HEK293 (cell line): ENCODE data around the gene UST.

Source experiments
- CTCF ChIA-PET: fragments of 350-600 bp; formaldehyde crosslinking; extraction: SDS; loops from one replicate; lab custom pipeline; 2021; ENCODE audit warnings: antibody characterized with exemption; lab: Yijun Ruan, JAX
- POLR2A ChIA-PET: fragments of 300-600 bp; formaldehyde crosslinking; extraction: SDS; loops from one replicate; lab custom pipeline; 2020; ENCODE audit warnings: antibody characterized with exemption, inconsistent platforms; lab: Yijun Ruan, JAX
- H3K27ac ChIP-seq: fragments of 200-500 bp; sonication (Bioruptor generic); 2 replicates; pipeline ENCODE4 v1.5.1; 2014; ENCODE audit warnings: low read depth, low read length, control low read depth, inconsistent platforms; ENCODE audit errors: extremely low read depth
- H3K36me3 ChIP-seq, 2 experiments: fragments of 200-500 bp in 1 of 2; sonication (Bioruptor generic) in 1 of 2; 1 replicate in 1 of 2; 2 replicates in 1 of 2; pipeline ENCODE4 v1.5.1; 2014 to 2017; ENCODE audit warnings: inconsistent platforms in 2 of 2, low read length in 2 of 2; ENCODE audit not compliant: control insufficient read depth in 2 of 2, insufficient read depth in 1 of 2
- H3K4me1 ChIP-seq: fragments of 200-500 bp; sonication (Bioruptor generic); 2 replicates; pipeline ENCODE4 v1.5.1; 2014; ENCODE audit warnings: mild to moderate bottlenecking, low read length, inconsistent platforms; ENCODE audit not compliant: control insufficient read depth, insufficient read depth
- H3K4me3 ChIP-seq: 2 replicates; pipeline ENCODE4 v1.5.1; 2011; ENCODE audit warnings: low read depth, mild to moderate bottlenecking, control low read depth, low read length, moderate library complexity
- H3K9me3 ChIP-seq: fragments of 200-500 bp; sonication (Bioruptor generic); 2 replicates; pipeline ENCODE4 v1.5.1; 2014; ENCODE audit warnings: low read depth, low read length, inconsistent platforms; ENCODE audit not compliant: control insufficient read depth, insufficient read depth
- CTCF ChIP-seq: fragments of 450-650 bp; formaldehyde crosslinking; IDR thresholded peaks from 2 replicates; pipeline ENCODE4 v1.5.1; 2016; ENCODE audit warnings: missing biosample characterization, missing genetic modification characterization
- HOXD13 ChIP-seq: sonication (generic); formaldehyde crosslinking; IDR thresholded peaks from 2 replicates; pipeline ENCODE4 v1.8.0; 2022; ENCODE audit warnings: missing genetic modification reagents, borderline replicate concordance
- PRDM6 ChIP-seq: fragments of 450-650 bp; formaldehyde crosslinking; IDR thresholded peaks from 2 replicates; pipeline ENCODE4 v1.5.1; 2017; ENCODE audit warnings: missing biosample characterization, missing genetic modification characterization
- RBAK ChIP-seq: fragments of 450-650 bp; formaldehyde crosslinking; IDR thresholded peaks from 2 replicates; pipeline ENCODE4 v1.5.1; 2016; ENCODE audit warnings: missing biosample characterization, missing genetic modification characterization
- WT1 ChIP-seq: fragments of 450-650 bp; formaldehyde crosslinking; IDR thresholded peaks from 2 replicates; pipeline ENCODE4 v1.5.1; 2016; ENCODE audit warnings: missing biosample characterization, missing genetic modification characterization
- ZBTB21 ChIP-seq: fragments of 450-650 bp; formaldehyde crosslinking; IDR thresholded peaks from 2 replicates; pipeline ENCODE4 v1.5.1; 2017; ENCODE audit warnings: missing biosample characterization, missing genetic modification characterization
- ZFHX2 ChIP-seq: fragments of 450-650 bp; formaldehyde crosslinking; conservative IDR thresholded peaks from 2 replicates; pipeline ENCODE4 v1.5.1; 2016; ENCODE audit warnings: missing biosample characterization, missing genetic modification characterization
- ZFP41 ChIP-seq: fragments of 450-650 bp; formaldehyde crosslinking; IDR thresholded peaks from 2 replicates; pipeline ENCODE4 v1.5.1; 2016; ENCODE audit warnings: missing biosample characterization, missing genetic modification characterization, borderline replicate concordance
- ZNF114 ChIP-seq: fragments of 450-650 bp; formaldehyde crosslinking; IDR thresholded peaks from 2 replicates; pipeline ENCODE4 v1.5.0; 2017; ENCODE audit warnings: missing biosample characterization, missing genetic modification characterization
- ZNF169 ChIP-seq: fragments of 450-650 bp; formaldehyde crosslinking; IDR thresholded peaks from 2 replicates; pipeline ENCODE4 v1.5.1; 2016; ENCODE audit warnings: missing biosample characterization, missing genetic modification characterization
- ZNF174 ChIP-seq: fragments of 450-650 bp; formaldehyde crosslinking; IDR thresholded peaks from 2 replicates; pipeline ENCODE4 v1.5.0; 2017; ENCODE audit warnings: missing biosample characterization, mild to moderate bottlenecking, missing genetic modification characterization
- ZNF19 ChIP-seq: fragments of 450-650 bp; formaldehyde crosslinking; IDR thresholded peaks from 2 replicates; pipeline ENCODE4; 2016; ENCODE audit warnings: missing biosample characterization, missing genetic modification characterization, low read depth
- ZNF211 ChIP-seq: fragments of 450-650 bp; formaldehyde crosslinking; IDR thresholded peaks from 2 replicates; pipeline ENCODE4 v1.5.1; 2016; ENCODE audit warnings: low read depth, missing biosample characterization, missing genetic modification characterization
- ZNF530 ChIP-seq: fragments of 450-650 bp; formaldehyde crosslinking; IDR thresholded peaks from 2 replicates; pipeline ENCODE4 v1.5.1; 2016; ENCODE audit warnings: low read depth, missing biosample characterization, missing genetic modification characterization
- ZNF544 ChIP-seq: fragments of 450-650 bp; formaldehyde crosslinking; IDR thresholded peaks from 2 replicates; pipeline ENCODE4 v1.5.0; 2017; ENCODE audit warnings: missing biosample characterization, missing genetic modification characterization
- ZNF623 ChIP-seq: fragments of 450-650 bp; formaldehyde crosslinking; IDR thresholded peaks from 2 replicates; pipeline ENCODE4 v1.5.1; 2016; ENCODE audit warnings: missing biosample characterization, missing genetic modification characterization
- ZNF645 ChIP-seq: fragments of 450-650 bp; formaldehyde crosslinking; IDR thresholded peaks from 2 replicates; pipeline ENCODE4; 2016; ENCODE audit warnings: missing biosample characterization, missing genetic modification characterization
- ZNF704 ChIP-seq: fragments of 450-650 bp; formaldehyde crosslinking; IDR thresholded peaks from 2 replicates; pipeline ENCODE4 v1.5.1; 2016; ENCODE audit warnings: missing biosample characterization, missing genetic modification characterization
- ZNF707 ChIP-seq: fragments of 450-650 bp; formaldehyde crosslinking; IDR thresholded peaks from 2 replicates; pipeline ENCODE4 v1.5.1; 2016; ENCODE audit warnings: missing biosample characterization, missing genetic modification characterization
- TF ChIP-seq, protein P1 (sequence below): fragments of 450-650 bp; formaldehyde crosslinking; IDR thresholded peaks from 2 replicates; pipeline ENCODE4 v1.5.1; 2016; ENCODE audit warnings: missing biosample characterization, missing genetic modification characterization
- TF ChIP-seq, protein P2 (sequence below): fragments of 450-650 bp; IDR thresholded peaks from 2 replicates; pipeline ENCODE4 v1.5.1; 2018; ENCODE audit warnings: missing biosample characterization, missing genetic modification characterization
- TF ChIP-seq, protein P3 (sequence below): fragments of 450-650 bp; formaldehyde crosslinking; IDR thresholded peaks from 2 replicates; pipeline ENCODE4 v1.5.1; 2016; ENCODE audit warnings: missing biosample characterization, missing genetic modification characterization

UST gene

GRCh38 chr6:148997865-148998264 is 251.0 kb downstream of the UST start:
- CTCF ChIA-PET, result interaction anchor here (0.6 to 2.3 kb wide), 4 partner anchors 28 to 438 kb away, joined by 3 to 11 read pairs (median 7); no protein-coding TSS in a partner anchor
- TF ChIP-seq ZFHX2 (tag by site-specific recombination), result no peak
- no peak for TF ChIP-seq ZNF530 (tag by site-specific recombination)
- TF ChIP-seq PRDM6 (tag by site-specific recombination), result no peak
- TF ChIP-seq ZFP41, result no peak
- no peak for TF ChIP-seq ZNF645 (tag by site-specific recombination)
- TF ChIP-seq, protein P1, sequence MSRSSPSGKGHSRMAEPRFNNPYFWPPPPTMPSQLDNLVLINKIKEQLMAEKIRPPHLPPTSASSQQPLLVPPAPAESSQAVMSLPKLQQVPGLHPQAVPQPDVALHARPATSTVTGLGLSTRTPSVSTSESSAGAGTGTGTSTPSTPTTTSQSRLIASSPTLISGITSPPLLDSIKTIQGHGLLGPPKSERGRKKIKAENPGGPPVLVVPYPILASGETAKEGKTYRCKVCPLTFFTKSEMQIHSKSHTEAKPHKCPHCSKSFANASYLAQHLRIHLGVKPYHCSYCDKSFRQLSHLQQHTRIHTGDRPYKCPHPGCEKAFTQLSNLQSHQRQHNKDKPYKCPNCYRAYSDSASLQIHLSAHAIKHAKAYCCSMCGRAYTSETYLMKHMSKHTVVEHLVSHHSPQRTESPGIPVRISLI (tag by site-specific recombination), result no peak
- no peak for TF ChIP-seq RBAK
- TF ChIP-seq ZNF211 (tag by site-specific recombination), result no peak

DNA sequence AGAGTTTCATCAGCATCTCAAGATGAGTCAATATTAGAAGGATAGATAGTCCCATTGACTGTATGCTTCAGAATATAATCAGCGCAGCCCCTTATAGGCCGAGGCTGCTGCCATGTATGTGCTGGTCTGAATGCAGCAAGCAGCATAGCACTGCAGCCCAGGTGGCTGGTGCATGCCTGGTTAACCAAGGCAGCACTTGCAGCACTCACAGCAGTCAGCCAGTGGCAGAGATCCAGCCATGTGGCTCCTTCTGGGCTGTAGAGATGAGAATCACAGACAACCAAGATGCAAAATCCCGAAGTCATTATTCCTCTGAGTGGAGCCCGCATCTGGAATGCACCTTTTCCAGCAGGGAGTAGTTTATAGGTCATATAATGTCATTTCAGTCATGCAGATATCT is 251.9 kb downstream of the UST start:
- CTCF ChIA-PET, result interaction anchor here (1.9 to 2.3 kb wide), 2 partner anchors 27 to 30 kb away, joined by 10 to 11 read pairs; no protein-coding TSS in a partner anchor
- no peaks in the 10 kb centered on the region; a peak in 1 of 3 replicates for H3K36me3 ChIP-seq
- POLR2A ChIA-PET, result no interaction called here
- 0 out of 2 replicates have a peak, but pooled peaks cover 2% of the 10 kb centered on the region for H3K4me1 ChIP-seq
- H3K9me3 ChIP-seq, result no peaks in the 10 kb centered on the region
- no peak overlapping the region for H3K4me3 ChIP-seq
- no peak for TF ChIP-seq ZNF544 (tag by site-specific recombination)
- TF ChIP-seq, protein P2, sequence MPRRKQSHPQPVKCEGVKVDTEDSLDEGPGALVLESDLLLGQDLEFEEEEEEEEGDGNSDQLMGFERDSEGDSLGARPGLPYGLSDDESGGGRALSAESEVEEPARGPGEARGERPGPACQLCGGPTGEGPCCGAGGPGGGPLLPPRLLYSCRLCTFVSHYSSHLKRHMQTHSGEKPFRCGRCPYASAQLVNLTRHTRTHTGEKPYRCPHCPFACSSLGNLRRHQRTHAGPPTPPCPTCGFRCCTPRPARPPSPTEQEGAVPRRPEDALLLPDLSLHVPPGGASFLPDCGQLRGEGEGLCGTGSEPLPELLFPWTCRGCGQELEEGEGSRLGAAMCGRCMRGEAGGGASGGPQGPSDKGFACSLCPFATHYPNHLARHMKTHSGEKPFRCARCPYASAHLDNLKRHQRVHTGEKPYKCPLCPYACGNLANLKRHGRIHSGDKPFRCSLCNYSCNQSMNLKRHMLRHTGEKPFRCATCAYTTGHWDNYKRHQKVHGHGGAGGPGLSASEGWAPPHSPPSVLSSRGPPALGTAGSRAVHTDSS (tag by site-specific recombination), result no peak
- TF ChIP-seq, protein P3, sequence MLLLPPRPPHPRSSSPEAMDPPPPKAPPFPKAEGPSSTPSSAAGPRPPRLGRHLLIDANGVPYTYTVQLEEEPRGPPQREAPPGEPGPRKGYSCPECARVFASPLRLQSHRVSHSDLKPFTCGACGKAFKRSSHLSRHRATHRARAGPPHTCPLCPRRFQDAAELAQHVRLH, result no peak
- no peak for TF ChIP-seq CTCF (tag by site-specific recombination)
- TF ChIP-seq WT1 (tag by site-specific recombination), result no peak
- TF ChIP-seq ZNF19, result no peak
- no peak overlapping the region for H3K27ac ChIP-seq

More at GRCh38 chr6:148997865-148998264, 251.0 kb downstream of the UST start:
- POLR2A ChIA-PET, result no interaction called here
- 0 out of 2 replicates have a peak, but pooled peaks cover 2% of the 10 kb centered on the region for H3K4me1 ChIP-seq
- H3K27ac ChIP-seq, result no peak overlapping the region
- H3K9me3 ChIP-seq, result no peaks in the 10 kb centered on the region
- no peak overlapping the region for H3K4me3 ChIP-seq
- no peaks in the 10 kb centered on the region; a peak in 1 of 3 replicates for H3K36me3 ChIP-seq

DNA sequence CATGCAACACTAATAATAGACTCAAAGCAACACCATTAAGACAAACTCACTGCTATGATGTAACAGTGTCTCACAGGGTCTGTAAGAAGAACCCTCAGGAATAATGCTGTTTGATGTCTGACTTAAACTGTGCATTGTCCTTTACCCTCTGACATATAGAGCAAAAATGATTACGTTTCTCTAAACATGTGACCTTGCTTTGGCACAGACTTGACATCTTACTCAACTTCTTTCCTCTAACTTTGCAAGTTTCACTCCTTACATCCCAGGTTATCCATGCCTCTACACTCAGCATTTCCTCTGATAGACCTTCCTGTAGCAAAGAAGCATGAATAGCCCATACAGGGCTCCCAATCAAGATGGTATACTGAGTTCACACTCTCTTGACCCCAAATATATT is 252.7 kb downstream of the UST start:
- CTCF ChIA-PET, result no interaction called here
- Histone ChIP-seq H3K9me3 (no peaks in the 10 kb centered on the region), H3K4me3 (no peak overlapping the region), H3K4me1 (0 out of 2 replicates have a peak, but pooled peaks cover 2% of the 10 kb centered on the region), H3K27ac (no peak overlapping the region), H3K36me3 (no peaks in the 10 kb centered on the region)
- POLR2A ChIA-PET, result no interaction called here
- TF ChIP-seq ZNF174, result no peak
- TF ChIP-seq ZNF169, result no peak
- TF ChIP-seq ZBTB21 (tag by site-specific recombination), result no peak
- no peak for TF ChIP-seq ZNF114 (tag by site-specific recombination)
- TF ChIP-seq ZNF704 (tag by site-specific recombination), result no peak
- TF ChIP-seq ZNF707 (tag by site-specific recombination), result no peak
- TF ChIP-seq ZNF623 (tag by site-specific recombination), result no peak
- TF ChIP-seq HOXD13 (CRISPR knock-in tag), result no peak
